Stomach (tissue), 9 donors: ENCODE data around the gene KRTDAP. TPM values are rescaled to one million over a fixed set of nuclear protein-coding genes. Genes with fewer than 3 reads are reported as not detected.
"Not testable (repeated sequence)": the region's sequence is repeated elsewhere in the genome, so short reads cannot be mapped to it uniquely, and the experiment has no call there.

Experiments
- DNase-seq, 2 donors: peaks; one replicate each; pipeline versions ENCODE4 v3.0.0 to v3.0.0-alpha.2; 2013 to 2019
- H3K27ac ChIP-seq, 5 donors: fragments of 200-600 bp in 4 of 5; sonication (generic) in 4 of 5; one replicate each; pipeline ENCODE4 v1.5.1; 2013 to 2019; ENCODE audit warnings: mild to moderate bottlenecking in 1 of 5, moderate library complexity in 1 of 5
- H3K27me3 ChIP-seq, 3 donors: fragments of 200-600 bp; sonication (generic); one replicate each; pipeline ENCODE4 v1.5.1; 2017 to 2019; ENCODE audit warnings: mixed run types in 1 of 3
- H3K36me3 ChIP-seq, 4 donors: fragments of 200-600 bp; sonication (generic); 1 replicate in 3 of 4; 2 replicates in 1 of 4; pipeline ENCODE4 v1.5.1; 2016 to 2019
- H3K4me1 ChIP-seq, 4 donors: fragments of 200-600 bp; sonication (generic); one replicate each; pipeline ENCODE4 v1.5.1; 2016 to 2019
- H3K4me3 ChIP-seq, 4 donors: fragments of 200-600 bp; sonication (generic) in 3 of 4; one replicate each; pipeline ENCODE4 v1.5.1; 2016 to 2019; ENCODE audit warnings: mild to moderate bottlenecking in 1 of 4
- H3K9me3 ChIP-seq, 4 donors: fragments of 200-600 bp; sonication (generic); one replicate each; pipeline ENCODE4 v1.5.1; 2016 to 2019
- EP300 ChIP-seq: sonication (generic); formaldehyde crosslinking; IDR thresholded peaks from one replicate; pipeline ENCODE4 v1.6.1; 2017; ENCODE audit warnings: antibody characterized with exemption
- POLR2A ChIP-seq, 4 donors: fragments of 450-650 bp; IDR thresholded peaks; one replicate each; pipeline ENCODE4 v1.6.1; 2016; ENCODE audit warnings: antibody characterized with exemption in 4 of 4, control low read depth in 2 of 4, mild to moderate bottlenecking in 1 of 4, moderate library complexity in 1 of 4
- POLR2AphosphoS5 ChIP-seq, 3 donors: sonication (generic); formaldehyde crosslinking; IDR thresholded peaks; one replicate each; pipeline ENCODE4 v1.6.1; 2016; ENCODE audit warnings: antibody characterized with exemption in 3 of 3
- WGBS, 5 donors: extraction: QIAGEN DNeasy Blood & Tissue Kit in 3 of 5; methylation state at CpG; one replicate each; pipeline versions ENCODE4 v1.1.5 to v1.1.7; 2013 to 2018; 5-methylcytosine and 5-hydroxymethylcytosine counted together
- intact Hi-C: fragments of 100-400 bp; cut with DNase I; formaldehyde crosslinking; loops from one replicate; pipeline ENCODE4 v1.15.1; 2023; ENCODE audit warnings: low total_unique reads
- polyA plus RNA-seq, 3 donors: library from polyadenylated mRNA; stranded (reverse); fragments of 200-250 nt; gene quantifications; one replicate each; pipeline ENCODE4 v1.2.3, GENCODE V29; 2013
- total RNA-seq, 5 donors: library from RNA; depleted of rRNA; stranded (reverse); fragments of >200 nt; gene quantifications; one replicate each; pipeline versions ENCODE4 v1.1.0 to v1.2.3, GENCODE V29; 2014 to 2016
- TF ChIP-seq, protein P1 (sequence below), 7 experiments: fragments of 450-650 bp in 4 of 7; fragments of 200-600 bp in 3 of 7; sonication (generic) in 3 of 7; IDR thresholded peaks; one replicate each; pipeline ENCODE4 v1.5.1; 2016 to 2019; ENCODE audit warnings: antibody characterized with exemption in 7 of 7, control low read depth in 2 of 7, mild to moderate bottlenecking in 1 of 7
- donor health status: healthy with polysubstance abuse.
- donor health status: Bipolar disorder and iron deficiency.
- donor health status: healthy.

The KRTDAP gene
- total and polyA plus RNA-seq, 8 donors, result 2.3 to 3.0 TPM; not detected in 6

DNA sequence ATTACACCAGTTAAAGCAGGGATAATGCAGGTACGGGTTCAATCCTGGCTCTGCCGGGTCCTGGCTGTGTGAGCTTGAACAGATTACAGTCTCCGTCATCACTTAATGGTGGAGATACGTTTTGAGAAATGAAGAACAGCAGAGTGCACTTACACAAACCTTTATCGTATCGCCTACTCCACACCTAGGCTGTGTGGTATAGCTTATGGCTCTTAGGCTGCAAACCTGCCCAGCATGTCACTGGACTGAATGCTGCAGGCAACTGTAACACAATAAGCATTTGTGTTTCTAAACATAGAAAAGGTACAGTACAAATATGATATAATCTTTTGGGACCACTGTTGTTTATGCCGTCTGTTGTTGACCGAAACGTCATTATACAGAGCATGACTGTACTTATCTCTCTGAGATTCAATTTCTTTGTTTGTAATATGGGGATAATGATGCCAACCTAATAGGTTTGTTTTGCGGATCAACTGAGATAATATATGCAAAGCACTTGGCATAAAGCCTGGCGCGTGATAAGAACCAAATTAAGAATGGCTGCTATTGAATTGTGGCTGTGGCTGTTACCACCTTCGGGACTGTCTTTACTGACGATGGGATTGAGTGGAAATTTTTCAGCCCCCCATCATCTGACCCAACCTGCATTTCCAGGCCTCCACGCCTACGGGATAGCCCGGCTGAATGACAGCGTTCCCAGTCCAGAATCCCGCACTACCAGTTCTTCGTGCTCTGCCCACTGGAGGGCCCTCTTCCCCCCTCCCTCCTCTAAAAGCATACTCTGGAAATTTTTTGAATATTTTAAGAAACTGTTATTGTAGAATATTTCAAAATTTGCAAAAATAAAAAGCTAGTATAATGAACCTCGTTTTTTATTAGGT is 11.2 kb downstream of the KRTDAP start:
- TF ChIP-seq, protein P1, sequence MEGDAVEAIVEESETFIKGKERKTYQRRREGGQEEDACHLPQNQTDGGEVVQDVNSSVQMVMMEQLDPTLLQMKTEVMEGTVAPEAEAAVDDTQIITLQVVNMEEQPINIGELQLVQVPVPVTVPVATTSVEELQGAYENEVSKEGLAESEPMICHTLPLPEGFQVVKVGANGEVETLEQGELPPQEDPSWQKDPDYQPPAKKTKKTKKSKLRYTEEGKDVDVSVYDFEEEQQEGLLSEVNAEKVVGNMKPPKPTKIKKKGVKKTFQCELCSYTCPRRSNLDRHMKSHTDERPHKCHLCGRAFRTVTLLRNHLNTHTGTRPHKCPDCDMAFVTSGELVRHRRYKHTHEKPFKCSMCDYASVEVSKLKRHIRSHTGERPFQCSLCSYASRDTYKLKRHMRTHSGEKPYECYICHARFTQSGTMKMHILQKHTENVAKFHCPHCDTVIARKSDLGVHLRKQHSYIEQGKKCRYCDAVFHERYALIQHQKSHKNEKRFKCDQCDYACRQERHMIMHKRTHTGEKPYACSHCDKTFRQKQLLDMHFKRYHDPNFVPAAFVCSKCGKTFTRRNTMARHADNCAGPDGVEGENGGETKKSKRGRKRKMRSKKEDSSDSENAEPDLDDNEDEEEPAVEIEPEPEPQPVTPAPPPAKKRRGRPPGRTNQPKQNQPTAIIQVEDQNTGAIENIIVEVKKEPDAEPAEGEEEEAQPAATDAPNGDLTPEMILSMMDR (IDR thresholded peaks at IDR 0.05), result no peak
- TF ChIP-seq POLR2A (IDR thresholded peaks at IDR 0.05) (no peak), POLR2AphosphoS5 (IDR thresholded peaks at IDR 0.05) (no peak), EP300 (no peak)
- 36 to 59% (median 43%) methylated on average over 21 of the region's 21 CpGs for WGBS, 5 donors

DNA sequence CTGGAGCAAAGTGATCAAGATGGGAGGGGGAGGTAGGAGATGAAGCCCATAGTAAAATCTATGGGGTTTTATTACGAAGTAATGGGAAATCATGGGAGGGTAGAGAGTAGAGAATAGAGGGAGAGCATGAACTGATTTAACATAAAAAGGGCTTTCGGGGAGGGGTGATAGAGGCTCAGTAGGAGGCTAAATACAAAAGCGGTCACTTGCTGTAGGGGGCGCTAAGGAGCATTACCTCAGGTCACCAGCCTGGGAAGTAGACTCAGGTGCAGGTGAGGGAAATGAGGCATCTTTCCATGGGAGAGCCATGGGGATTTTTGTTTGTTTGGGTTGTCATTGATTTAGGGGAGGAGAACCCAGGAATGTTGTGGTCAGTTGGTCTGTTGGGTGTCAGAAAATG is 14.1 kb downstream of the KRTDAP start:
- no peak for DNase-seq
- Histone ChIP-seq H3K27ac (no peak overlapping the region), H3K36me3 (no peaks in the 10 kb centered on the region), H3K4me1 (peaks cover 0 to 11% (median 0%) of the 10 kb centered on the region in 4 donors), H3K27me3 (no peaks in the 10 kb centered on the region), H3K9me3 (no peaks in the 10 kb centered on the region), H3K4me3 (no peak overlapping the region)
- TF ChIP-seq EP300 (no peak), POLR2A (IDR thresholded peaks at IDR 0.05) (no peak), POLR2AphosphoS5 (IDR thresholded peaks at IDR 0.05) (no peak)
- TF ChIP-seq, protein P1 (IDR thresholded peaks at IDR 0.05), result no peak
- WGBS, 5 donors, result 61 to 71% (median 69%) methylated on average over 4 of the region's 4 CpGs
- intact Hi-C loops, result no loop called here

More for the DNA sequence above, 11.2 kb downstream of the KRTDAP start:
- intact Hi-C loops, result no loop called here
- Histone ChIP-seq H3K4me3 (no peak overlapping the region), H3K27me3 (no peaks in the 10 kb centered on the region), H3K27ac (no peak overlapping the region), H3K36me3 (no peaks in the 10 kb centered on the region), H3K9me3 (no peaks in the 10 kb centered on the region), H3K4me1 (peaks cover 0 to 11% (median 0%) of the 10 kb centered on the region in 4 donors)
- DNase-seq, result peak in 1 of 2 donors; percentile 51

DNA sequence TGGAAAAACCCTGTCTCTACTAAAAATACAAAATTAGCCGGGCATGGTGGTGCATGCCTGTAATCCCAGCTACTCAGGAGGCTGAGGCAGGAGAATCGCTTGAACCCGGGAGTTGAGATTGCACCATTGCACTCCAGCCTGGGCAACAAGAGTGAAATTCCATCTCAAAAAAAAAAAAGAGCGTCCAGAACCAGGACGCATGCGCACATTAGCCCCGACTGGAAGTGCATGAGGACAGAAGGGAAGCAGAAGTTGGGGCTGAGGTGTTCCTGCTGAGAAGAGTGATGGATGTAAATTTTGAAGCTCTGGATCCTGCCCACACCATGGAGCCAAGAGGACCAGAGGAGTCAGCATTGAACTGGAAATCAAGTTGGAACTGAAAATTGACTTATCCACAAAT is 15.7 kb downstream of the KRTDAP start:
- H3K4me1 ChIP-seq, result peaks cover 0 to 11% (median 0%) of the 10 kb centered on the region in 4 donors
- intact Hi-C loops, H3K9me3 ChIP-seq, H3K27ac ChIP-seq, H3K27me3 ChIP-seq, DNase-seq, H3K36me3 ChIP-seq, H3K4me3 ChIP-seq: not testable (repeated sequence)
- WGBS, 5 donors, result 89 to 97% (median 95%) methylated on average over 7 of the region's 7 CpGs

DNA sequence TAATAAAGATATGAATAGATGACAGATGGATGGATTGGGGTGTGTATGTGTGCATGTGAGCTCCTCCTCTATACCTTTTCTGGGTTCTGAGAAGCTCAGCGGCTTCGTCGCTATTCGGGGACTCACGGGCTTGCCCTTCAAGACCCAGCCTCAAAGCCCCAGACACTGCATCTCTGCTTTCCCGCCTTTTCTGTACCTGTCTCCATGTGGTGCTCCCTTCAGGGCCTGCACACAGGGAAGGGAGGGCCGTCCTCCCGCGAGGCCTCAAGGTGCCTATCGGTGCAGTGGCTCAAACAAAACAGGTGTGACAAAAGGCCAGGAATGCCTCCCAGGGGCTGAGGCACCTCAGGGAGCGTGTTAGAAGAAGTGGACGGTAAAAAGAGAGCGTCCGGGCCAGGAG is 16.2 kb downstream of the KRTDAP start:
- WGBS, 5 donors, result 90 to 96% (median 95%) methylated on average over 14 of the region's 14 CpGs
- intact Hi-C loops, result no loop called here
- H3K27ac ChIP-seq, result no peak overlapping the region
- peaks cover 0 to 7% (median 0%) of the 10 kb centered on the region in 4 donors for H3K4me1 ChIP-seq
- H3K4me3 ChIP-seq, result no peak overlapping the region
- no peaks in the 10 kb centered on the region for H3K9me3 ChIP-seq
- TF ChIP-seq POLR2AphosphoS5 (IDR thresholded peaks at IDR 0.05), result no peak
- no peak for TF ChIP-seq EP300
- TF ChIP-seq, protein P1 (IDR thresholded peaks at IDR 0.05), result no peak
- TF ChIP-seq POLR2A (IDR thresholded peaks at IDR 0.05), result no peak
- no peak for DNase-seq
- H3K36me3 ChIP-seq, result no peaks in the 10 kb centered on the region
- no peaks in the 10 kb centered on the region for H3K27me3 ChIP-seq

DNA sequence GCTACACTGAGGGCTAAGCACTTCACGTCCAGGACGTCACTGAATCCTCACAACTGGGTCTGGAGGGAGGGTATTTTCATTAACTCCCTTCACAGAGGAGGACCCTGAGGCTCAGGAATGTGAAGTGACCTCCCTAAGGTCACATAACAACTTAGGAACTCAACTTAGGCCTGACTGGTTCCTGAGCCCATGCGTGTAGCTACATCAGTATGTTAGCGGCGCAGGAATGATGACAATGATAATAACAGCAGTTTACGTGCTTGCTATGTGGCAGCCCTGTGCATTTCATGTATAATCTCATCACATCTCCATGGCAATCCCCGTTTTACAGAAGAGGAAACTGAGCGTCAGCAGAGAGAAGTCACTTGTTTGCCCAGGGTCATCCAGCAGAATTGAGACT is 18.3 kb downstream of the KRTDAP start:
- no peak overlapping the region for H3K4me3 ChIP-seq
- H3K9me3 ChIP-seq, result no peaks in the 10 kb centered on the region
- H3K27me3 ChIP-seq, result no peaks in the 10 kb centered on the region
- H3K36me3 ChIP-seq, result no peaks in the 10 kb centered on the region
- no peak for DNase-seq
- intact Hi-C loops, result no loop called here
- TF ChIP-seq, protein P1 (IDR thresholded peaks at IDR 0.05), result no peak
- TF ChIP-seq EP300 (no peak), POLR2AphosphoS5 (IDR thresholded peaks at IDR 0.05) (no peak), POLR2A (IDR thresholded peaks at IDR 0.05) (no peak)
- no peak overlapping the region for H3K27ac ChIP-seq
- WGBS, 5 donors, result 87 to 97% (median 88%) methylated on average over 8 of the region's 8 CpGs
- H3K4me1 ChIP-seq, result peaks cover 0 to 7% (median 6%) of the 10 kb centered on the region in 4 donors

DNA sequence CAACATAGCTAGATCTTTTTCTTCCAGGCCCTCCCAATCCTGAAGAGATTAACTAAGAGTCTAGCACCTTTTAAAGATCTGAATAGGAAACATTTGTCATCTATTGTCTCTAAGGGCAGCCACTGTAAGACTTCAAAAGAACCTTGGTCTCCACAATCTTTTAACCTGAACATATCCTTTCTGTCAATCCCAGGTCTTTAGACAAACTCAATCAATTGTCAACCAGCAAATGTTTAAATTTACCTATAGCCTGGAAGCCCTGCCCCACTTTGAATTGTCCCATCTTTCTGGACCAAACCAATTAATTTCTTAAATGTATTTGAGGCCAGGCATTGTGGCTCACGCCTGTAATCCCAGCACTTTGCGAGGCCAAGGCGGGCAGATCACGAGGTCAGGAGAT is 19.2 kb downstream of the KRTDAP start:
- intact Hi-C loops, H3K4me3 ChIP-seq, H3K27me3 ChIP-seq, DNase-seq, H3K36me3 ChIP-seq, H3K9me3 ChIP-seq, H3K4me1 ChIP-seq, H3K27ac ChIP-seq: not testable (repeated sequence)
- 89 to 97% (median 94%) methylated on average over 4 of the region's 4 CpGs for WGBS, 5 donors
